NCI-H345 treated with DMSO at 0.1 percent for 48 hours (cell line): ENCODE data around the gene SLC22A13.

Experiments used
- DNase-seq: peaks from one replicate; lab custom pipeline; 2025; ENCODE audit not compliant: unreplicated experiment; lab: John Stamatoyannopoulos, UW

Gene SLC22A13

GRCh38 chr3:38325256-38325655 is 59.6 kb downstream of the SLC22A13 start:
- no peak for DNase-seq

GRCh38 chr3:38327335-38328009 is 61.9 kb downstream of the SLC22A13 start:
- no peak for DNase-seq
